Thyroid gland (tissue), 4 donors: ENCODE results near the gene PRAMEF18. TPM values are rescaled to one million over a fixed set of nuclear protein-coding genes. Genes with fewer than 3 reads are reported as not detected.
"Not testable (repeated sequence)": the region's sequence is repeated elsewhere in the genome, so short reads cannot be mapped to it uniquely, and the experiment has no call there.

Source experiments
- DNase-seq, 2 donors: peaks; one replicate each; pipeline ENCODE4 v3.0.0-alpha.2; 2019
- H3K27ac ChIP-seq, 3 donors: fragments of 200-600 bp; sonication (generic); 1 replicate in 2 of 3; 2 replicates in 1 of 3; pipeline ENCODE4 v1.5.1; 2016 to 2019; ENCODE audit warnings: mild to moderate bottlenecking in 1 of 3, moderate library complexity in 1 of 3
- H3K27me3 ChIP-seq: fragments of 200-600 bp; sonication (generic); one replicate; pipeline ENCODE4 v1.5.1; 2019
- H3K36me3 ChIP-seq, 2 donors: fragments of 200-600 bp; sonication (generic); one replicate each; pipeline ENCODE4 v1.5.1; 2016 to 2019
- H3K4me1 ChIP-seq, 2 donors: fragments of 200-600 bp; sonication (generic); one replicate each; pipeline ENCODE4 v1.5.1; 2017 to 2019
- H3K4me3 ChIP-seq, 3 donors: fragments of 200-600 bp; sonication (generic); replicated peaks in 1 of 3; 1 replicate in 2 of 3; 2 replicates in 1 of 3; pipeline ENCODE4 v1.5.1; 2016; ENCODE audit warnings: mild to moderate bottlenecking in 1 of 3
- H3K9me3 ChIP-seq: fragments of 200-600 bp; sonication (generic); one replicate; pipeline ENCODE4 v1.5.1; 2017
- WGBS, 2 donors: methylation state at CpG; one replicate each; pipeline ENCODE4 v1.1.5; 2017; 5-methylcytosine and 5-hydroxymethylcytosine counted together
- intact Hi-C: fragments of 100-400 bp; cut with DNase I; formaldehyde crosslinking; loops from one replicate; pipeline ENCODE4 v1.15.1; 2023
- total RNA-seq, 4 donors: library from RNA; depleted of rRNA; stranded (reverse); fragments of >200 nt; gene quantifications; one replicate each; pipeline ENCODE4 v1.2.3, GENCODE V29; 2016

The PRAMEF18 gene, protein sequence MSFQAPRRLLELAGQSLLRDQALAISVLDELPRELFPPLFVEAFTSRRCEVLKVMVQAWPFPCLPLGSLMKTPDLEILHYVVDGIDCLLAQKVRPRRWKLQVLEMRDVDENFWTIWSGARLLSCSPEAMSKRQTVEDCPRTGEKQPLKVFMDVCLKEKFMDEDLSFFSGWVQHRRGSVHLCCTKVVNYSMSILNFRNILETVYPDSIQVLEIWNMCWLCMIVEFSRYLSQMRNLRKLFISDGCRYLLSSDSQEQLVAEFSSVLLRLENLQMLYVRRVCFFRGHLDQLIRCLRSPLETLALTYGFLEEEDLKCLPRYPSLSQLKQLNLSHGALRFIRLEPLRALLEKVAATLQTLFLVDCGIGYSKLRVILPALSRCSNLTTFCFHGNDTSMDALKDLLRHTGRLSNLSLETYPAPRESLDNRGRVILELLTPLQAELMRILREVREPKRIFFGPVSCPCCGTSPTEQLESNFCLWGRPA
- not detected for total RNA-seq

GRCh38 chr1:13225675-13226204, at the start of gene PRAMEF18:
Gene PRAMEF18 (minus strand): TSS chr1:13226154. CDS start chr1:13226106, 48 bp downstream.
- intact Hi-C loops, H3K4me1 ChIP-seq, H3K4me3 ChIP-seq, H3K27me3 ChIP-seq, H3K27ac ChIP-seq, DNase-seq, H3K9me3 ChIP-seq, H3K36me3 ChIP-seq: not testable (repeated sequence)
- 76 to 87% methylated on average over 6 to 7 of the region's 9 CpGs for whole genome bisulfite sequencing, 2 donors

GRCh38 chr1:13265124-13265523, 39.2 kb upstream of the PRAMEF18 start:
- DNase-seq, H3K27ac ChIP-seq, H3K36me3 ChIP-seq, intact Hi-C loops, H3K9me3 ChIP-seq, H3K27me3 ChIP-seq, H3K4me1 ChIP-seq, H3K4me3 ChIP-seq: not testable (repeated sequence)
- 60% methylated on average over 2 of the region's 3 CpGs; no CpG with 5 or more reads in 1 of the 2 donors for WGBS, 2 donors

DNA sequence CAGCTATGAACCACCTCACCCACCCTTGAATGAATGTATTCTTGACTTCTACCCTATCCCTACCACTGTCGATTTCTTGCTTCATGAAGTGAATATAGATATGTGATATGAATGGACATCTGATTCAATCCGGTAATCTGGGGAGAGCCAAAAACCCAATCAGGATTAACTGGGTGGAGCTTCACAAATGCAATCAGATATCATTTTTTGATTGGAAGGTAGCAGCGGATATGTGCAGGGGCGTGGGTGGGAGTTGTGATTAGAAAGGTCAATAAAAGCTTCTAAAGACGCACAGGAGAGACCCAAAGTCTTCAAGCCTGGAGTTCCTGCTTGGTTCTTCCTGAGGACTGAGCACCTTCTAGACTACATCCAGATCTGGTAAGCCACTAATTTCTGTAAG, 27.9 kb upstream of the PRAMEF18 start, which contains the start of gene PRAMEF5:
PRAMEF5 (plus strand) TSS at position 301 of the 400 bp plus-strand sequence. CDS start 5,071 bp downstream, outside the sequence.
- H3K9me3 ChIP-seq, H3K4me1 ChIP-seq, H3K4me3 ChIP-seq, H3K36me3 ChIP-seq, intact Hi-C loops, DNase-seq, H3K27me3 ChIP-seq, H3K27ac ChIP-seq: not testable (repeated sequence)
- WGBS, 2 donors: 100% methylated on average over 2 of the region's 5 CpGs

DNA sequence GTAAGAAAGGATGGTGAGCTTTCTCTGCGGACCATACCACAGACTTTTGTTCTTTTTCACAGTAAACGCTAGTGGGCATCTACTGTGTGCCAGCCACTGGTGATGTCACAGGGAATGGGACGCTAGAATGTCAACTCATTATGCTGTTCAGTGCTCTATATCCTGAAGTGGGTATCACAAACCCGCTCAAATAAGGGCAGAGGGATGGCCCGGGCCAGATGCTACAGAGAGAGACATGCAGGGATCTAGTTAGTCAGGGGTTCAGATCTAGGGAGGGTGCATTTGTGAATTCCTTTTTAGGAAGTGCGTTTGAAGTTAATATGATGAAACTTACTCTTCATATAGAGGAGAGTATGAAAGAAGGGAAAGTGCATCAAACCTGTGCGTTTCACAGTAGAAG, 21.2 kb upstream of the PRAMEF18 start:
- H3K9me3 ChIP-seq, intact Hi-C loops, DNase-seq, H3K4me1 ChIP-seq, H3K27me3 ChIP-seq, H3K4me3 ChIP-seq, H3K36me3 ChIP-seq, H3K27ac ChIP-seq: not testable (repeated sequence)
- 74 to 84% methylated on average over 6 to 7 of the region's 7 CpGs for WGBS, 2 donors

- H3K4me3 ChIP-seq, H3K27ac ChIP-seq, H3K36me3 ChIP-seq, H3K9me3 ChIP-seq, H3K27me3 ChIP-seq, intact Hi-C loops, H3K4me1 ChIP-seq: not testable (repeated sequence)
- DNase-seq: peak in 1 of 2 donors; percentile 20
- WGBS, 2 donors: 57 to 71% methylated on average over 2 of the region's 2 CpGs
Observed at GRCh38 chr1:13246554-13246871, 20.6 kb upstream of the PRAMEF18 start.

DNA sequence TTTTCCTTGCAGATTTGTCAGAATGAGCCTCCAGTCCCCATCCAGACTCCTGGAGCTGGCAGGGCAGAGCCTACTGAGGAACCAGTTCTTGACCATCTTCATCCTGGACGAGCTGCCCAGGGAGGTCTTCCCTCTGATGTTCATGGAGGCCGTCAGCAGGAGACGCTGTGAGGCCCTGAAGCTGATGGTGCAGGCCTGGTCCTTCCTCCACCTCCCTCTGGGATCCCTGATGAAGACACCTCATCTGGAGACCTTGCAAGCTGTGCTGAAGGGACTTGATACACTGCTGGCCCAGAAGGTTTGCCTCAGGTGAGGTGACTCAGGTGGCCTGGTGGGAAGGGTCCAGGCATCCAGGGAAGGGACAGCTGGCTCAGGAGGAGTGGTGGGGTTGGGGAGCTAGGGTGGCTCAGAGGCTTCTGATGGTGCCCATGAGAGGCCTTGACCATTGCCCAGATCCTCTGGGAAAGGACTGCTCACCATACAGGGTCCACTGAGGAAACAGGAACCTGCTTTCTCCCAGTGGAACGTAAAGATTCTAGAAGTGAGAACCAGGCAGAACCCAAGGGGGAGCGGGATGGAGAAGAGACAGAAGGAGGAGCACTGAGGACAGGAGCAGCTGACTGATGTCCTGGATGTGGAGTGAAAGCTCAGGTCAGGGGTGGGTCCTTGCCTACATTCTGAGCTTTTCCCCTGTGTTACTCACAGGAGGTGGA, 20.0 kb upstream of the PRAMEF18 start:
- H3K27ac ChIP-seq, DNase-seq, H3K9me3 ChIP-seq, H3K27me3 ChIP-seq, H3K4me1 ChIP-seq, intact Hi-C loops, H3K4me3 ChIP-seq, H3K36me3 ChIP-seq: not testable (repeated sequence)
- 93% methylated on average over 5 of the region's 5 CpGs for WGBS, 2 donors

DNA sequence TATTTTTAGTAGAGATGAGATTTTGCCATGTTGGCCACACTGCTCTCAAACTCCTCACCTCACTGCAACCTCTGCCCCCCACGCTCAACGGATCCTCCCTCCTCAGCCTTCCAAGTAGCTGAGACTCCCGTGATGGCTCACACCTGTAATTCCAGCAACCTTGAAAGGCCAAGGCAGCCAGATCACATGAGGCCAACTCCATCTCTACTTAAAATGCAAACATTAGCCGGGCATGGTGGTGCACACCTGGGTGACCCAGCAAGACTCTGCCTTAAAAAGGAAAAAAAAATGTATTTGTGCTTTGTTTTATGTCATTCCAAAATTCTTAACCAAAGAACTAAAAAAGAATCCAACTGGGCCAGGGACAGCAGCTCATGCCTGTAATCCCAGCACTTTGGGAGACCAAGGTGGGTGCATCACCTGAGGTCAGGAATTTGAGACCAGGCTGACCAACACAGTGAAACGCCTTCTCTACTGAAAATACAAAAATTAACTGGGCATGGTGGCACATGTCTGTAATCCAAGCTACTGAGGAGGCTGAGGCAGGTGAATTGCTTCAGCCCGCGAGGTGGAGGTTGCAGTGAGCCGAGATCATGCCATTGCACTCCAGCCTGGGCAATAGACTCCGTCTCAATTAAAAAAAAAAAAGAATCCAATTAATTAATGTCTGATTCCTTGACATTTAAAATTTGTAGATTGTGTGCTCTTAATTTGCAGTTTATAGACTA, 17.7 kb upstream of the PRAMEF18 start:
- H3K4me3 ChIP-seq, H3K27ac ChIP-seq, H3K27me3 ChIP-seq, H3K4me1 ChIP-seq, H3K36me3 ChIP-seq, H3K9me3 ChIP-seq, DNase-seq, intact Hi-C loops: not testable (repeated sequence)
- WGBS, 2 donors: 86 to 91% methylated on average over 9 of the region's 9 CpGs

DNA sequence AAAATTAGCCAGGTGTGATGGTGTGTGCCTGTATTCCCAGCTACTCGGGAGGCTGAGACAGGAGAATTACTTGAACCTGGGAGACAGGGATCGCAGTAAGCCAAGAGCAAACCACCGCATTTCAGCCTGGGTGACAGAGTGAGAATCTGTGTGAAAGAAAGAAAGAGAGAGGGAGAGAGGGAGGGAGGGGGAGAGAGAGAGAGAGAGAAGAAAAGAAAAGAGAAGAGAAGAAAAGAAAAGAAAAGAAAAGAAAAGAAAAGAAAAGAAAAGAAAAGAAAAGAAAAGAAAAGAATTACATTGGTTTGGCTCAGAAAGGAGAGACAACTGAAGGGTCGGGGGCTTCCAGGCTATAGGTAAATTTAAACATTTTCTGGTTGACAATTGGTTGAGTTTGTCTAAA, 13.7 kb upstream of the PRAMEF18 start:
- H3K27me3 ChIP-seq, H3K27ac ChIP-seq, H3K36me3 ChIP-seq, H3K9me3 ChIP-seq, intact Hi-C loops, H3K4me1 ChIP-seq, DNase-seq, H3K4me3 ChIP-seq: not testable (repeated sequence)
- WGBS, 2 donors: 86 to 90% methylated on average over 4 of the region's 4 CpGs

GRCh38 chr1:13237572-13237971, 11.6 kb upstream of the PRAMEF18 start:
- H3K27me3 ChIP-seq, H3K27ac ChIP-seq, H3K36me3 ChIP-seq, intact Hi-C loops, H3K4me1 ChIP-seq, H3K4me3 ChIP-seq, DNase-seq, H3K9me3 ChIP-seq: not testable (repeated sequence)
- WGBS, 2 donors: 70 to 79% methylated on average over 3 to 4 of the region's 4 CpGs

GRCh38 chr1:13234057-13234456, 8.1 kb upstream of the PRAMEF18 start:
- H3K4me1 ChIP-seq, H3K27me3 ChIP-seq, H3K27ac ChIP-seq, H3K9me3 ChIP-seq, DNase-seq, H3K36me3 ChIP-seq, intact Hi-C loops, H3K4me3 ChIP-seq: not testable (repeated sequence)
- 79 to 84% methylated on average over 1 of the region's 1 CpG for WGBS, 2 donors

GRCh38 chr1:13232056-13232455, 6.1 kb upstream of the PRAMEF18 start:
- H3K27me3 ChIP-seq, intact Hi-C loops, H3K27ac ChIP-seq, H3K4me1 ChIP-seq, H3K36me3 ChIP-seq, H3K9me3 ChIP-seq, DNase-seq, H3K4me3 ChIP-seq: not testable (repeated sequence)
- 74 to 77% methylated on average over 2 of the region's 2 CpGs for WGBS, 2 donors

DNA sequence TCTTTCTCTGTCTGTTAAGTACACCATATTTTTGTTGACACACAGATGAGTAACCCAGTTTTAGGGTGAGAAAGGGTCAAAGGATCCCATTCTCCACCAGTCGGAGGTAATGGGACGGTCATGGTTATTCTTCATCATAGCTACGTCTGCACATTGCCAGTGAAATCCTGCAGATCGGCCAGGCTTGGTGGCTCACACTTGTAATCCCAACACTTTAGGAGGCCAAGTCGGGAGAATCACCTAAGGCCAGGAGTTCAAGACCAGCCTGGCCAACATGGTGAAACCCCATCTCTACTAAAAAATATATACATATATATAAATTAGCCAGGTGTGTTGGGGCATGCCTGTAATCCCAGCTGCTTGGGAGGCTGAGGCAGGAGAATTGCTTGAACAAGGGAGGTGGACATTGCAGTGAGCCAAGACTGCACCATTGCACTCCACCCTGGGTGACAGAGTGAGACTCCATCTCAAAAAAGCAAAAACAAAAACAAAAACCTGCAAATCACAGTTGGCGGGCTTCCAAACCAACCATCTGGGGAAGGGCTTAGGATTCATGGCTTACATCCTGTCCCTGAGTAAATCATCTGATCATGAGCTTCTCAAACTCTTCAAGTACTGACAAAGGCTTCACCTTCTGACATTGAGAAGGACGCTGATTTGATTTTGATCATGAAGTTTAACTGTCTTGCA, 5.3 kb upstream of the PRAMEF18 start:
- not testable (repeated sequence) for H3K4me1 ChIP-seq
- 83 to 86% methylated on average over 7 of the region's 7 CpGs for WGBS, 2 donors

More for the DNA sequence above, 5.3 kb upstream of the PRAMEF18 start:
- H3K36me3 ChIP-seq, H3K27ac ChIP-seq, H3K27me3 ChIP-seq, intact Hi-C loops, DNase-seq, H3K9me3 ChIP-seq, H3K4me3 ChIP-seq: not testable (repeated sequence)
